Heart left ventricle (tissue), 13 donors: Measurements from ENCODE around the gene MAP4K1.

Experiments used
- CTCF ChIP-seq, 12 donors: fragments of 200-600 bp; sonication (generic) in 4 of 12; IDR thresholded peaks; one replicate each; pipeline versions ENCODE4 v1.5.0 to v1.8.0; 2018 to 2022; ENCODE audit warnings: antibody characterized with exemption in 12 of 12, mild to moderate bottlenecking in 5 of 12
- POLR2A ChIP-seq, 2 donors: fragments of 450-650 bp; IDR thresholded peaks; one replicate each; pipeline ENCODE4 v1.6.1; 2017; ENCODE audit warnings: antibody characterized with exemption in 2 of 2, mild to moderate bottlenecking in 2 of 2, moderate library complexity in 2 of 2
- donor health status: ischemic (EF 13 %, LVEDD 7.1; RV severe dilation, severe dysfunction).
- donor health status: DM: no; HTN: yes; CAD: no.
- donor health status: DM: no; HTN: no; CAD: no.
- donor health status: ischemic (EF 25% LVEDD 6.9; RV normal size, moderate dysfunction).
- donor health status: ischemic (EF 25% LVEDD 5.7; RV mildly dilated, moderate dysfunction).
- donor health status: ischemic (EF 35%, LVEDD 5.7; RV mildly dilated, moderate dysfunction).
- donor health status: nonischemic (EF 11% LVEDD 7.7; RV severe dilation, severe dysfunction).
- donor health status: DM: yes; HTN: yes; CAD: no.
- donor health status: PGD.
- donor health status: ischemic (EF 29% LVEDD 5.4; RV normal size, mild dysfunction).
- donor health status: nonischemic (EF 23%, LVEDD 6.1; RV moderate dilation, normal function).

GRCh38 chr19:38614289-38614688 lies 3.5 kb downstream of the MAP4K1 start:
- no peak for TF ChIP-seq CTCF (IDR thresholded peaks at IDR 0.05)
- no peak for TF ChIP-seq POLR2A (IDR thresholded peaks at IDR 0.05)
